TTC549 (cell line): ENCODE results near the gene CA10.

Experiments used
- FAIRE-seq: peaks from 2 replicates; lab custom pipeline; 2012; peaks lifted over from hg19 to GRCh38; lab: Jason Lieb, UNC

Gene CA10

DNA sequence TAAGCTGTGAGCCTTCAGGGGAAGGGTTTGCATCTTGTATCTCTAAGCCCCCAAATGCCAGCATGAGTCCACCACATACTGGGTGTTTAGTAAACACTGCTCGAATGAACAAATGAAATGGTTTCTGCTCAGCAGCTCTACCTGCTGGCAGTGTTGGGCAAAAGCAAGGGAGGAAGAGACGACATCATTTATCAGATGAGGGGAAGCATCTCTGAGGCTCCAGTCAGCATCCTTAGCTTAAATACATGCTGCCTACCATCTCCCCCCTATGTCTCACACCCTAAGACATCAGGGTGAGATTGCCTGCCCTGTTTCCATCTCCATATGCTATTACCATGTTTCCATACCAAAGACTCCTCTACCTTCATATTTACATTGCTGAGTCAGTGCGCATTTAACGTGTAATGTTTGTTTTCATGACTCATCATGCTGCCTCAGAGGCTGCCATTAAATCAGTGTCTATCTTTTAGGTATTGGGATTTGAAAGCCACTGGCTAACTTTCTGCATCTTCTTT is 518.3 kb downstream of the CA10 start:
- no peak for FAIRE-seq

DNA sequence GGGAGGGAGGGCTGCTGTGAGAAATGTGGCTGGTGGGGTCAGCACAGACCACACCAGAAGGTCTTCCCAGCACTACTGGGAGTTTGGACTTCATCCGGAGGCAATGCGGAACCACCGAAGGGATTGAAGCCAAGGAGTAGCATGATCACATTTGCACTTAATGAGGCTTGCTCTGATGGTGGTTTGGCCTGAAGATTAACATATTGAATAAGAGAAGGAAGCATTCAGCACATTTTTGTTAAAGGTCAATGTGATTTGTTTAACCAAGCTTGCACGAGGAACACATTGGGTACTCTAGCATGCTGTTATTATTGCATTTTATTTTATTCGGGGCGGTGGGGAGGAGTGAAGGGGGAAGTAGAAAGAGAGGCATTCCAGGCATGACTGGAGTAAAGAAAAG is 519.5 kb downstream of the CA10 start:
- FAIRE-seq: no peak

DNA sequence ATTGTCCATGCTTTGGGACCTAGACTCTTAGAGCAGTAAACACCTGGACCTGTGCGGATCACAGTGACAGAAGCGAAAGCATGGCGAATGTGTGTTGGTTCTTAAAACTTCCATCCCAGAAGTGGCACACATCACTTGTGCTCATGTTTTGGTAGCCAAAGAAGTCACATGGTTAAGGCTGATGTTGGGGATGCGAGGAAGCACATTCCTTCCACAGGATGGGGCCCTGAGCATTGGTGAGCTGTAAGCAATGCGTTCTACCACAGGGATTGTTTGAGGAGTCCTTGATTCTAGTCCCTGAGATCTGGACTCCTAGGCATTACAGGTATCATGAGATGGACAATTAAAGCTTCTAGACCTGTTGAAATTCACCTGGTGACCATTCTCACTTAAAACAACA is 522.2 kb downstream of the CA10 start:
- FAIRE-seq: no peak

DNA sequence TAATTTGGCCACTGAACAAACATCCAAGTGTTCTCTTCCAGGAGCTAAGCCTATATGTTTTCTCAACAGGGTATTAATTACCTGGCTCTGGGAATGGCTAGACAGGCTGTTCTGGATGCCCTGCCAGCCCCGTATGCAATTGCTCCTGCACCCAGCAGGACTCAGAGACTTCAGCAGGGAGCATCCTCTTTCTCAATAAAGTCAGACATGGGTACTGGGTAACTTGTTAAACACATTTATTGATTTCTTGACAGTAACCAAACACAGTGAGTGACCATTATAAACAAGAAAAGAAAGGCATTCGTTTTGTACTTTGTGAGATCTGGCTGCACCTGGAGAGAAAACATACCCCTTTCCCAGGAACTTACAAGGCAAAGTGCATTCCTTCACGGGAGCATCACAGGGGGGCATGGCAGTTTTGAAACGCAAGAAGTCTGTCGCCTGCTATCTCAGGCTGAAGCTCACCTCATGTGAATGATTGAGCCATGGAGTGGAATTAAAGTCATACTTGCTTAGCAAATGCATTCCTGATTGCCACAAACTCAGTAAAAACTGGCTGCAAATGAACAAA is 528.3 kb downstream of the CA10 start:
- FAIRE-seq: no peak

DNA sequence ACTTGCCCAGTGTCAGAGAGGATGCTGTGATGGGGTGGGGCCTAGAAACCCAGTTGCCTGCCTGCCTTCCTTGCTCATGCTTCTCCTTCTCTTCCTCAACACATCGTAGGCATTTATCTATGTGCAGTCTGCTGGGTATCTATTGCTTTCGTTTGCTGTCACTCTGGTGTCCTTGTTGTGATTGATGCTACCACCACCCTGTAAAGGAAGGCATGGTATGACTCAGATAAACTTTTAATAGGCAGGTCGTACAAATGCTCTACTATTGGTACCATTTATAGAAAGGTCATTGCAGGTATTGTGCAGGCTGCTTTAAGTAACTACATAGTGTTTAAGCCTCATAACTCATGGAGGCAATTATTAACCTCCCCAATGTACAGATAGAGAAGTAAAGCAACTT is 529.3 kb downstream of the CA10 start:
- FAIRE-seq: no peak

DNA sequence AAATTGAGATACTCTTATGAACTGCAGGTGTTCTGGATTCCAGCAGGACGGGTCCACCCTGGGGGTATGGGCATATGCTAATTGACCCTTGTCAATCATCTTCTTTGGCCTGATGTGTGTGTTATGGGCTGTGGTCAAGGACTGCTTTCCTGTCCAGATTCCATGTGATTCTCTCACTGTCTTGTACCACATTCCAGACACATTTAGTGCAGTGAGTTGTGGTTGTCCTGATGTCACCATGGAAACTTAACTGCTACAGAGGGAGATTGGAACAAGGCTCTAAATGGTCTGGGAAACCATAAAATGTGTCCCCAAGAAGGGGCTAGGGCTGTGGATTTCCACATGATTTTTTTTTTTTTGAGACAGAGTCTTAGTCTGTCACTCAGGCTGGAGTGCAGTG is 530.7 kb downstream of the CA10 start:
- no peak for FAIRE-seq

DNA sequence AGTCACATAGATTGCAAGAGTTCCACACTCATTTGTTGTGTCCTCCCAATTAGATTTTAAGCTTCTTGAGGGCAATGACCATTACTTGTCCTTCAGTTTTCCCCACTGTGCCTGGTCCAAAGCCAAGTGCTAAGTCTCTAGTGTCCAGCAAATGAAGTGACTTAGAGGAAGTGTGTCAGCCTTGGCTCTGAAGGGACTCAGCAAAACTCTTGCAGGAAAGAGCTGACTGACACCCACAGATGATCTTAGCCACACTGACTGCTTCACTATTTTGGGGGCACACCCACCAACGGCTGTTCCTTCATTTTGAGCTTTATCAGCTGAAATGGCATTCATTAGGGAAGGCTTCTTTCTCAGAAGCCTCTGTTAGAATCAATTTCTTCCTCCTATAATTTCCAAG is 540.0 kb downstream of the CA10 start:
- FAIRE-seq: no peak

DNA sequence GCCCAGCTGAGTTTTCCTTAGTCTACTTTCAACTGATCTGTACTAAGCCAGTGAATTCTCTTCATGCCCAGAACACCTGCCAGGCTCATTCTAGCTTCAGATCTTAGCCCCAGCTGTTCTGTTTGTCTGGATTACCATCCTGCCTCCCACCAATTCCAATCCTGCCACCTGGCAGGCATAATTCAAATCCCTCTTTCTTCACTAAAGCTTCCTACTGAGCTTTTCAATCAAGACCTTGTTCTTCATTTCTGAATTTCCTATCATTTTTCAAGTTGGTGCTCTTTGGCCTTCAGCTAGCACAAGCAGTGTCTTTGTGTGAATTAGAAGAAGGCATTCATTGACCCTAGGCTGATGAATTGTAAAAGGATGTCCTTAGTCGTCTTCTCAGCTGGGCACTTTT is 540.5 kb downstream of the CA10 start:
- FAIRE-seq: no peak

DNA sequence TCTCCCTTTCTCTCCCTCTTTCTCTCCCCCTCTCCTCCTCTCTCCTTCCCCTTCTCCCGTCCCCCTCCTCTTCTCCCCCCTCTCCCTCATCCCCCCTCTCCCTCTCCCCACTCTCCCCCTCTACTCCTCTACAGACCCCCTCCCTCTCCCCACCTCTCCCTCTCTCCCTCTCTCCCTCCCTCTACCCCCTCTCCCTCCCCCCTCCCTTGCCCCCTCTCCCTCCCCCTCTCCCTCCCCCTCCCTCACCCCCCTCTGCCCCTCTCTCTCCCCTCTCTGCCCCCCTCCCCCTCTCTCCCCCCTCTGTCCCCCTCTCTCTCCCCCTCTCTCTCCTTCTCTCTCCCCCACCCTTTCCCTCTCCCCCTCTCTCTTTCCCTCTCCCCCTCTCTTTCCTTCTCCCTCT is 545.3 kb downstream of the CA10 start:
- FAIRE-seq: no peak

DNA sequence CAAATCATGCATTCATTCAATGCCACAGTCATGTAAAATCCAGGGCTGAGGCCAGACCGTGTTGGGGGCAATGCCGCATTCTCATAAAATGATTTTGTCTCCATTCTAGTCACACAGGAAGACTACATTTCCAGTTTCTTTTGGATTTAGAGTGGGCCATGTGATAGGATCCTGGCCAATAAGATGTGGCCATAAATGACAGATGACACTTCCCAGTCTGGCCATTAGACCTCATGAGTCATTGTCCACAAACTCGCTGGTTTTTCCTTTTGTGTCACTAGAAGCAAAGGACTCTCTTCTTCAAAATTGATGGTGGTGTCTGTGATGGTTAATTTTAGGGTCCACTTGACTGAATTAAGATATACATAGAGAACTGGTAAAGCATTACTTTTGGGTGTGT is 545.8 kb downstream of the CA10 start:
- no peak for FAIRE-seq

DNA sequence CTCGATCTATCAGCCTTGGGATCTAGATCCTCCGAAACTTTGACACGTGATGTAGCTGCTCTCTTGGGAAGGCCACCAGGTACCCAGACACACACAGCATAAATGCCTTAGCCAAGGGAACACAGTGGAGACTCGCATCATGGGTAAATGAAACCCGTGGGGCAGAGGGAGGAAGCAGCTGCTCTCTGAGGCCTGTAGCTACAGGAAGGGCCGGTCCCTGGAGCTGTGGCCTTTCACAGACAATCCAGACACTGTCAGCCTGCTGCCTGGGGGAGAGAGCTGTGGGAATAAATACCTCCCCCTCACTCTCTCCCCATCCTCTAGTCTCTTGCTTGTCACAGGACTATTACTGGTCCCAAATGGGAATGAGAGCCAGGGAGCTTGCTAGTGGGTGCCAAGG is 546.9 kb downstream of the CA10 start:
- no peak for FAIRE-seq

DNA sequence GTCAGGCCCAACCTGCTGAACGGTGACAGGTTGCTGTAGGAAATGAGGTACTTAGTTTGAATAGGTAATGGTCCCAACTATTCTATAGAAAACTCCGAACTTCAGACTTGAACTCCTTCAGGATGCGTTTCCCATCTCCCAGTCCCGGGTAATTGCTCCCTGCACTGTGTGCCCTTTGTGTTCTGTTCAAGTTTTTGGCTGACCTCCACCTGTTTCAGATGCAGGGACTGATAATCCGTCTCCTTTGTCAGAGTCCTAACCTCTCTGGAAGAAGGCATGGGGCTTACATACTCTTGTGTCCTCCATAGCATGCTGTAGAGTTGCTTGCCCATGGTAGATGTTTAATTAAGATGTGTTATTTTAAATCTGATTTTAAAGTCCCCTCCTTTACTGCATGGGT is 547.7 kb downstream of the CA10 start:
- no peak for FAIRE-seq

DNA sequence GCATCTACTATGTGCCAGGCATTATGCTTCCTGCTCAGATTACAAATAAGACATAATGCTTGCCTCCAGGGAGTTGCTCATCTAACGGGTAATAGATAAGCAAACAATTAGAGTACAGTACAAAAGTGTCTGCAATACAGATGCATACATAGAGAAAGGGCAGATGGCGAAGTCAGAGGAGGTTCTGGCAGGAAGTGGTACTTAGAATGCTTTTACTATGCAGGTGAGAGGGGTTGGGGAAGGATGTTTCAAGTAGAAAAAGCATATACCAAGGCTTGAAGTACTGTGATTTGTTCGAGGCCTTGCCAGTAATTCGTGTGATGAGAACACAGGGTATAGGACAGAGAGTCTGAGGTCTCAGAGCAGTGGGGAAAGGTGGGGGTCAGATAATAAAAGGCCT is 548.4 kb downstream of the CA10 start:
- FAIRE-seq: no peak

DNA sequence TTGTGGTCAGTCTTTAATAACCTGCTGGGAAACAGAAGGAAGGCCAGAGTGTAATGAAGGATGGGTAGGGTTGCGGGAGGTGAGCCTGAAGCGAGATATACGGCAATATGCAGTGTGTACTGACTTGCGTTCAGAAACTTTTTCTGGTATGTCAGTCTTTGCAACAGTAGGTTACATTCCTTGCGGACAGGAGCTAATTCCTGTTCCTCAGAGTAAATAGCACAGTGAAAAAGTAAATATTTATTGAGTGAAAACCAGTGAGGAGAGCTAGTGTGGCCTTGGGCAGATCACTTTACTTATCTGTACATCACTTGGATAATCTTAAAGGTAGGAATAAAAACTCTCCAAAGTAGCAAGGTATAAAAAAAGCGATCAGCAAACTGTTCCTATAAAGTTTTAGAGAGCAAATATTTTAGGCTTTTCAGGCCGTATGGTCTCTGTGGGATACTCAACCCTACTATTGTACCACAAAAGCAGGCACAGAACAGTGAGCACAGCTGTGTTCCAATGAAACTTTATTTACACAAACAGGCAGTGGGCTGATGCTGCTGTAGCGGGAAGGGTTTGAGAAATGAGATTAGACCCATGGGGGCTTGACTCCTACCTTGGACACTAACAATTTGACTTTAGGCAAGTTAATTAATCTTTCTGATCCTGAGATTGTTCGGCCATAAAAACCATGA is 550.1 kb downstream of the CA10 start:
- no peak for FAIRE-seq

DNA sequence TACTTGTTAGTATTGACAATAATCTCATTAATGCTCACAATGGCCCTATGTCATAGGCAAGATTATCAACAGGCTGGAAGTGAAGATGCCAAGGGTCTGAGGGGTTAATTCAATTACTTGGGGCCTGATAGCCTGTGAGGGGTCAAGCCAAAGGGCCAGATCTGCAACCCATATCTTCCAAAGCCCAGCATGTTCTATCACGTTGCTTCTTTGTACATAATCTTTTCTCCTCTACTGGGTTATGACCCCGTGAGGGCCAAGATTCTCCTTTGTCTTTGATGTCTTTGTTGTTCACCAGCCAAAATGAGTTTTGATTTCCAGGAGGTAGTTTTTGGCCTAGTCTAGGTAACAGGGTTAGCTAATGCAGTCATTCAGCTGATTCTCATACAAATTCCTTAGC is 551.0 kb downstream of the CA10 start:
- no peak for FAIRE-seq

DNA sequence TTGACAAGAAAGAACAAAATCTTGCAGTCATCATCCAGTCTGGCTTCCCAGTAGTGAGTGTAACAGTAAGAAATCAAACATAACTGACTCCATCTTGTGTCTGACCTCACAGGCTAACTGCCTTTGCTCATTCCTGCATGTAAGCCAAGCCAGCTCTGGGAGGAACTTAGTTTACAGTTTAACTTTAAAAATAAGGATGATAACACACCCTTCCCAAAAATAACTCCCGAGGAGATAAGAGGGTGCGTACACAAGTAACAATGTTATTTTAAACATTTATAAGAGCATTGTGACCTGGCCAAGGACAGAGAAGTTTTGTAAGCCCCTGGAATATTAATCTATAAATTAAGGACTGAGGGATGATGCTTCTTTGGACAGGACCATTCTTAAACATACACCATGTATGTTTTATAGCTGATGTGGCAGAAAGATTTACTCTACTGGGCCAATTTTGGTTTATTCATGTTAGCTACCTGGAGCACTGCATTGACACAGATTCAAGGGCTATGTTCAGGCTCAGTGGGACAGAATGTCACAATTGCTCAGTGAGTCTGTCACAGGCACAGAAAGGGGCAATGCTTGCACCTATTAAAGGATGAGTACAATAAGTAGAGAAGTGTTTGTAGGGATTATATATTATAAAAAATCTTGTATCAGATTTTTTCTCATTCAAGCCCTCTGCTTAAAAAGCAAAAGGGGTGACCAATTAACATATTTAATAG is 554.1 kb downstream of the CA10 start:
- FAIRE-seq: no peak

DNA sequence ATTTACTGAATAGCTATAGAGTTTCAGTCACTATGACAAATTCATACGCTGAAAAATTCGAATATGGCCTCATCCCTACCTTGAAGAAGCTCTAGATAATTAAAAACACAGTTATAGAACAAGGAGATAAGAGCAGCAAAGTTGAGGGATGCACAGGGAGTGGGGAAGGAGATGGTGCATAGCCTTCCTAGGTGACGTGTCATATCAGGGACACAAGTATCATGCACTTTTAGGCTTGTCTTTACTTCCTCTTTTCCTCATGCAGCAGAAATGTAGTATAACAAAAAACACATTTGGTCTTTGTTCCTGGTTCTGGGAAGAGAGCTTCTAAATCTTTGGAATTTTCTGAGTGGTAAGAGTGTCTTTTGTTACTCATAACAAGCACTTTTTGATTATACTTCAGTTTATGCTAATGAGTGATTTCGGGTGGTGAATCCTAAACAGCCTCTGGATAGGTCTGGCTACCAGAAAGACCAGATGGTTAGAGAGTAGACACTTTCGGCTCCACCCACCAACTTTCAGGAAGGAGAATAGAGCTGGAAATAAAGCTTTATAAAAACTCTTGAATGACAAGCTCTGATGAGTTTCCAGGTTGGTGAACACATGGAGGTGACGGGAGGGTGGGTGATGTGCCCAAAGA is 556.8 kb downstream of the CA10 start:
- FAIRE-seq: no peak

DNA sequence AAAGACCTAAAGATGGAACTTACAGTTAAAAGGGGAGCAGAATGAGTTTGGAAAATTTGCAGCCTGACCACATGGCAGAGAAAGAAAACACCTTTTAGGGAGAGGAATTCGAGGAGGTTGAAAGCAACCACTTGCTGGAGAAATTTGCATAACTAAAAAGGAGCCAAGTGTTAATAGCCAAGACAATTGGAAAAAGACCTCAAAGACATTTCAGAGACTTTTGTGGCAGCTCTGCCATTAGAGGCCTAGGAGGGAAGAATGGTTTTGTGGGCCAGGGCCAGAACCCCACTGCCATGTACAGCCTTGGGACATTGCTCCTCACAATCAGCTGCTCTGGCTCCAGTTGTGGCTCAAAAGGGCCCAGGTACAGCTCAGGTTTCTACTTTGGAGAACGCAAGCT is 559.7 kb downstream of the CA10 start:
- no peak for FAIRE-seq

DNA sequence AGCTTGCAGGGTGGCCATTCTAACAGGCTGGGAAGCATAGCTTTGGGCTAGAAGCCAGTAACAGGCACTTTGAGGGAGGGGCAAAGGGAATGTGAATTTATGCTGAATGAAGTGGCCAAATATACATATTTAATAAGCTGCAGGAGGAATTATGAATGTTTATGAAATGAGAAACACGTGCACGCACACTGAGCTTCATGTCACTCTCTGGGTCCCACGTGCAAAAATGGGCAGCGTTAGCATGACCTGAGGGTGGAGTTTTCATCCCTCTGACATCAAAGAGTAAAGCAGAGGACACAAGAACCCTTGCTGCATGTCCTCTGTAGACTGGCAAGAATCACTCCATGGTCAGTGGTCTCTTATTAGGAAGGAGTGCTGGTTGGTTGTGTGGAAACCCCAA is 561.2 kb downstream of the CA10 start:
- no peak for FAIRE-seq

DNA sequence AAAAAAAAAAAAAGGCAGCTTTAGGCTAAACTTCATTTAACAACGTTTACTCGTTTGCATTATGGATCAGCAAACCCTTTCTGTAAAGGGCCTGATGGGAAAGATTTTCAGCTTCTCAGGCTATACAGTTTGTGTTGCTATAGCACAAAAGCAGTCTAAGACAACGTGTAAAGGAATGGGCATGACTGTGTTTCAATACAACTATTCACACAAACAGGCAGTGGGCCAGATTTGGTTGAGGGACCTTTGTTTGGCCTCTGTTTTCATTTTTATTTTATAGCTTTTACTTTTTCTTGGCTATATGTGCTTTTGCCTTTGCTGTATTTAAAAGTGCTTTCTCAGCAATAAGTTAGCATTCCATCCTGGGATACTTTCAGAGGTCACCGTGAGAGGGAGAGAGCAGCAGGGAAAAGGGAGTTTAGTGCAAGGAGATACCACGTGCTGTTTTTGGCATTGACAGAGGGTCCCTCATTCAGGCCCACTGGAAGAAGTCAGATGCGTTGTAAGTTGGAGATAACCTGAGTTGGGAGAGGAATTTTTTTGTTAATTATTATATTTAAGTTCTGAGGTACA is 562.6 kb downstream of the CA10 start:
- FAIRE-seq: no peak

DNA sequence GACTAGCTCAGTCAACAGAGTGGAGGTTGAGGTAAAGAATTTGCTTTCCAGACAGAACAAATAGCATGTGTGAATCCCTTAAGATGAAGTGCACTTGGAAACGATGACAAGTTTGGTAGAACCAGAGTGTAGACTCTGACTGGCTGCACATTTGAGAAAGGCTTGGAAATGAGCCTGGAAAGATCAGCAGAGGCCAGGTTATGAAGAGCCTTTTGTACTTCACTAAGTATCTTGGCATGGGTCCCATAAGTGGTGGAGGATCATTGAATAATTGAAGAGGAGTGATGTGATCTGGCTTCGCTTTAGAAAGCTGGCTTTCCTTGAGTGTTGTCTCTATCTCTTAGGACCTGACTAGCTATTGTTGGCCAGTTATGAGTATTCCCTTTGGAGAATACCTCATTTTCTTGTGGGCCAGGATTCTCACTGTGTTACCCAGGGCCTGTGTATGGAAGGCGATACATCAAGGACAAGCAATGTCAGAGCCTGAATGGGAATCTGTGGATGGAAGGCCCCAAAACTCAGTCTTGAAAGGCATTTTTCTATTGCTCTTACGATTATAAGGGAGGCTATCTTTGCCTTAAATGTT is 568.4 kb downstream of the CA10 start:
- no peak for FAIRE-seq

DNA sequence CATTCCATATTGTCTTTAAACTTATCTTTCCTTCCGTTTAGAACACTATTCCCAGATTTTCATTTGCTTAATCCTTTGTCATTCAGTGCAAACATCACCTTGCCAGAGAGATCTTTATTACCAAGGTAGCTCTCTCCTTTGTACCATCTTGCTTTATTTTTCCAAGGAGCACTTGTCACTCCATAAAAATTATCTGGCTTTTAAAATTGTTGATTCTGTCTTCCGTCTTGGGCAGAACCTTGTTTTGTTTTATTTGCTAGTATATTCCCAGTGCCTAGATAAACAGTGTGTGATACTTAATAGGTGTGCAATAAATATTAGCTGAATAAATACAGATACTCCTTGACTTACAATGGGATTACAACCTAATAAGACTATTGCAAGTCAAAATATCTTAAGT is 570.5 kb downstream of the CA10 start:
- FAIRE-seq: no peak

DNA sequence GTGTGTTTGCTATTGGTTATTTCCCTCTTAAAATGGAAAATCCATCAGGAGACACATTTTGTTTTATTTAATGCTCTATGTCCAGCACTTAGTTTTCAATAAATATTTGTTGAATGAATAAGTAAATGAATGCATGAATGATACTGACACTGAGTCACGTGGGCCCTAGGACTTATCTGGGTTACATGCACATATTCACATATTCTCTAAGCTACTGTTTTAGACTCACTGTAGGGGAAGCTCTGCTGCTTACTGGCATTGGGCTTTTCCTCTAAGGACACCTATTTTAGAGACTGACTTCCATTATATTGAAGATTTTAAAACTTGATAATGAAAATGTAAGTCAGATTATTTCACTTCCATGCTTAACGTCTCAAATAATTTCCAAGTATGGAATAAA is 571.0 kb downstream of the CA10 start:
- FAIRE-seq: no peak
